ENCODE data around the gene NRG2. TPM values are rescaled to one million over a fixed set of nuclear protein-coding genes. Genes with fewer than 3 reads are reported as not detected.

The NRG2 gene
- polyA plus RNA-seq, 3 donors, result 0.01 TPM; not detected in 2

GRCh38 chr5:139855451-139855850 is 187.6 kb downstream of the NRG2 start:
- Histone ChIP-seq H3K4me3 (replicated peaks in 1 of 3; ENCODE audit: low read depth in 2 of 3, low read length in 3 of 3) (no peak overlapping the region), H3K36me3 (replicated peaks in 1 of 2; ENCODE audit: control insufficient read depth in 1 of 2, insufficient read depth in 2 of 2, low read length in 2 of 2) (no peaks in the 10 kb centered on the region), H3K4me1 (ENCODE audit: control insufficient read depth in 1 of 2, insufficient read depth in 2 of 2, low read length in 2 of 2) (no peaks in the 10 kb centered on the region), H2AFZ (ENCODE audit: insufficient read depth, low read depth, low read length, poor library complexity, severe bottlenecking) (no peak overlapping the region), H3K27me3 (ENCODE audit: control insufficient read depth in 2 of 2, insufficient read depth in 2 of 2, low read length in 2 of 2) (peaks cover 0 to 5% of the 10 kb centered on the region in 2 donors), H4K20me1 (ENCODE audit: insufficient read depth, low read length) (no peaks in the 10 kb centered on the region), H3K9me3 (replicated peaks in 1 of 2; ENCODE audit: control insufficient read depth in 1 of 2, insufficient read depth in 1 of 2, low read length in 2 of 2) (no peaks in the 10 kb centered on the region), H3K27ac (ENCODE audit: low read depth in 1 of 2, low read length in 2 of 2) (no peak overlapping the region), H3K4me2 (replicated peaks; ENCODE audit: extremely low read depth, low read length, poor library complexity, severe bottlenecking) (no peak overlapping the region), H3K9ac (ENCODE audit: insufficient read depth, low read length, poor library complexity, severe bottlenecking) (no peak overlapping the region), H3K79me2 (ENCODE audit: insufficient read depth, low read length) (no peaks in the 10 kb centered on the region)
- Mint-ChIP-seq H3K36me3 (no peaks in the 10 kb centered on the region), H3K27ac (no peak overlapping the region), H3K27me3 (ENCODE audit: low read depth in 3 of 3) (peaks cover 2 to 9% (median 4%) of the 10 kb centered on the region in 3 donors), H3K4me1 (no peaks in the 10 kb centered on the region), H3K9me3 (no peaks in the 10 kb centered on the region), H3K4me3 (no peak overlapping the region)
- TF ChIP-seq, protein P1, sequence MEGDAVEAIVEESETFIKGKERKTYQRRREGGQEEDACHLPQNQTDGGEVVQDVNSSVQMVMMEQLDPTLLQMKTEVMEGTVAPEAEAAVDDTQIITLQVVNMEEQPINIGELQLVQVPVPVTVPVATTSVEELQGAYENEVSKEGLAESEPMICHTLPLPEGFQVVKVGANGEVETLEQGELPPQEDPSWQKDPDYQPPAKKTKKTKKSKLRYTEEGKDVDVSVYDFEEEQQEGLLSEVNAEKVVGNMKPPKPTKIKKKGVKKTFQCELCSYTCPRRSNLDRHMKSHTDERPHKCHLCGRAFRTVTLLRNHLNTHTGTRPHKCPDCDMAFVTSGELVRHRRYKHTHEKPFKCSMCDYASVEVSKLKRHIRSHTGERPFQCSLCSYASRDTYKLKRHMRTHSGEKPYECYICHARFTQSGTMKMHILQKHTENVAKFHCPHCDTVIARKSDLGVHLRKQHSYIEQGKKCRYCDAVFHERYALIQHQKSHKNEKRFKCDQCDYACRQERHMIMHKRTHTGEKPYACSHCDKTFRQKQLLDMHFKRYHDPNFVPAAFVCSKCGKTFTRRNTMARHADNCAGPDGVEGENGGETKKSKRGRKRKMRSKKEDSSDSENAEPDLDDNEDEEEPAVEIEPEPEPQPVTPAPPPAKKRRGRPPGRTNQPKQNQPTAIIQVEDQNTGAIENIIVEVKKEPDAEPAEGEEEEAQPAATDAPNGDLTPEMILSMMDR (IDR thresholded peaks at IDR 0.05), result no peak
- no peak for DNase-seq
- WGBS (ENCODE audit: insufficient coverage), result 100% methylated on average over 2 of the region's 8 CpGs
- intact Hi-C loops (cut with micrococcal nuclease), result no loop called here

GRCh38 chr5:139854953-139855352 is 188.1 kb downstream of the NRG2 start:
- no peaks in the 10 kb centered on the region for H3K79me2 ChIP-seq (ENCODE audit: insufficient read depth, low read length)
- Mint-ChIP-seq H3K9me3 (no peaks in the 10 kb centered on the region), H3K27me3 (ENCODE audit: low read depth in 3 of 3) (peaks cover 2 to 10% (median 9%) of the 10 kb centered on the region in 3 donors), H3K4me1 (no peaks in the 10 kb centered on the region), H3K4me3 (no peak overlapping the region), H3K36me3 (no peaks in the 10 kb centered on the region), H3K27ac (peak overlapping the region in 1 of 7 donors; percentile 27)
- no peak overlapping the region for H3K4me3 ChIP-seq (replicated peaks in 1 of 3; ENCODE audit: low read depth in 2 of 3, low read length in 3 of 3)
- H2AFZ ChIP-seq (ENCODE audit: insufficient read depth, low read depth, low read length, poor library complexity, severe bottlenecking), result no peak overlapping the region
- no peak overlapping the region for H3K4me2 ChIP-seq (replicated peaks; ENCODE audit: extremely low read depth, low read length, poor library complexity, severe bottlenecking)
- no peak for DNase-seq
- no peaks in the 10 kb centered on the region for H3K9me3 ChIP-seq (replicated peaks in 1 of 2; ENCODE audit: control insufficient read depth in 1 of 2, insufficient read depth in 1 of 2, low read length in 2 of 2)
- H4K20me1 ChIP-seq (ENCODE audit: insufficient read depth, low read length), result no peaks in the 10 kb centered on the region
- no peaks in the 10 kb centered on the region for H3K4me1 ChIP-seq (ENCODE audit: control insufficient read depth in 1 of 2, insufficient read depth in 2 of 2, low read length in 2 of 2)
- H3K27me3 ChIP-seq (ENCODE audit: control insufficient read depth in 2 of 2, insufficient read depth in 2 of 2, low read length in 2 of 2), result peaks cover 0 to 9% of the 10 kb centered on the region in 2 donors
- WGBS (ENCODE audit: insufficient coverage), result 96% methylated on average over 5 of the region's 5 CpGs
- TF ChIP-seq, protein P1 (IDR thresholded peaks at IDR 0.05), result no peak
- no peak overlapping the region for H3K27ac ChIP-seq (ENCODE audit: low read depth in 1 of 2, low read length in 2 of 2)
- no peaks in the 10 kb centered on the region for H3K36me3 ChIP-seq (replicated peaks in 1 of 2; ENCODE audit: control insufficient read depth in 1 of 2, insufficient read depth in 2 of 2, low read length in 2 of 2)
- H3K9ac ChIP-seq (ENCODE audit: insufficient read depth, low read length, poor library complexity, severe bottlenecking), result no peak overlapping the region
- intact Hi-C loops (cut with micrococcal nuclease), result no loop called here
